Peyer's patch (tissue), 4 donors: Measurements from ENCODE around the gene AKR1C4.

Source experiments
- CTCF ChIP-seq, 6 experiments: fragments of 450-650 bp in 4 of 6; fragments of 200-600 bp in 2 of 6; sonication (generic) in 1 of 6; IDR thresholded peaks; one replicate each; pipeline ENCODE4 v1.5.1; 2017 to 2019; ENCODE audit warnings: antibody characterized with exemption in 6 of 6, mild to moderate bottlenecking in 3 of 6, moderate library complexity in 1 of 6
- POLR2A ChIP-seq, 2 donors: fragments of 450-650 bp; IDR thresholded peaks; one replicate each; pipeline ENCODE4 v1.5.1; 2017; ENCODE audit warnings: antibody characterized with exemption in 2 of 2, mild to moderate bottlenecking in 2 of 2, moderate library complexity in 2 of 2

- TF ChIP-seq POLR2A (IDR thresholded peaks at IDR 0.05) (no peak), CTCF (IDR thresholded peaks at IDR 0.05) (no peak)
These were observed 27.7 kb upstream of the AKR1C4 start for GRCh38 chr10:5168897-5169420.
